HAP-1 (cell line): ENCODE measurements around the gene NTRK2.

Experiments
- DNase-seq, 2 experiments: peaks; one replicate each; pipeline ENCODE4 v3.0.0-alpha.2; 2016 to 2020; ENCODE audit warnings: low spot score in 2 of 2
- H3K27me3 ChIP-seq: fragments of 250-450 bp; sonication (Bioruptor Pico); 2 replicates; pipeline ENCODE4 v1.5.1; 2020; ENCODE audit warnings: low read depth, mild to moderate bottlenecking, moderate library complexity
- H3K36me3 ChIP-seq: fragments of 250-450 bp; sonication (Bioruptor Pico); replicated peaks from 2 replicates; pipeline ENCODE4 v1.5.1; 2020; ENCODE audit warnings: mild to moderate bottlenecking
- H3K4me1 ChIP-seq: fragments of 250-450 bp; sonication (Bioruptor Pico); 2 replicates; pipeline ENCODE4 v1.5.1; 2020; ENCODE audit warnings: mild to moderate bottlenecking
- H3K4me3 ChIP-seq: fragments of 250-450 bp; sonication (Bioruptor Pico); 2 replicates; pipeline ENCODE4 v1.5.1; 2020; ENCODE audit warnings: mild to moderate bottlenecking, moderate library complexity
- H3K9me3 ChIP-seq: fragments of 250-450 bp; sonication (Bioruptor Pico); 2 replicates; pipeline ENCODE4 v1.5.1; 2020; ENCODE audit warnings: mild to moderate bottlenecking, moderate library complexity
- in situ Hi-C: fragments of 300-500 bp; cut with MboI; formaldehyde crosslinking; loops from 3 replicates; pipeline ENCODE4 v1.14.3; 2020; ENCODE audit warnings: low sequenced_read_pairs, inconsistent platforms, mixed read lengths

Gene NTRK2

DNA sequence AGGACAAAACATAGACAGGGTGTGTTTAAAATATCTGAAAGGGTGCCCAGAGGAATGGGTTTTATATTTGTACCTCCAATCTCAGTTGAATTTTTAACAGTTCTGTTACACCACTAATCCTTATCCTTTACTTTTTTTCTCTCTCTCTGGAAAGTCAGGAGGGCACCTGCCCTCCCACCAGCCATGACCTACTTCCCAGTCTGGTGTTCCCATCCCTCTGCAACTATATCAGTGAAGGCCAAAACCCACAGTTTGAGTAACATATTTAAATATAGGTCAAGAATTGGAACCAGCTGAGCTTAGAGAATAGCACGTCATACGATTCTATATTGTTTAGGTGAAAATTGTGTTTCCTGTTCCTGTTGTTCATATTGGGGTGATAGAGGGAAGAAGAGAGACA, 229.8 kb downstream of the NTRK2 start:
- Histone ChIP-seq H3K4me1 (no peaks in the 10 kb centered on the region), H3K9me3 (no peaks in the 10 kb centered on the region), H3K4me3 (no peak overlapping the region), H3K36me3 (no peaks in the 10 kb centered on the region), H3K27me3 (0 out of 2 replicates have a peak, but pooled peaks cover 3% of the 10 kb centered on the region)
- in situ Hi-C loops, result no loop called here
- DNase-seq, result no peak

DNA sequence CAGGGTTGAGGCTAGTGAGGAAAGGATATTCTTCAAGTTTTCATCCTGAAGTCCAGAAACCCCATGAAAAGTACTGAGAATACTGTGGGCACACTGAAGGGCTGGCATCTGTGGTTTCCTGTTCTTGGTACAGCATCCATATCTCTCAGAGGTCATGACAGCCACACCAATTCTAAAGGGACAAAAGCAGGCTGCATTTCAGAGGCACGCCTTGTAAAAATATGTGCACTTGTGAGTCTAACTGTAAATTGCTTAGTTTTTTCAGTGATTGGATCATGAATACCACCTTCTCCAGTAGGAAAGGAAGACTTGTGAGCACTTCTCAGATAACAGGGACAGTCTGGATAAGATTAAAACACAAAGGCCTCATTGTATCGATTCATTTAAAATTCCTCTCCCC, 230.9 kb downstream of the NTRK2 start:
- in situ Hi-C loops, result no loop called here
- no peak overlapping the region for H3K4me3 ChIP-seq
- no peaks in the 10 kb centered on the region for H3K36me3 ChIP-seq
- no peaks in the 10 kb centered on the region for H3K4me1 ChIP-seq
- H3K9me3 ChIP-seq, result no peaks in the 10 kb centered on the region
- H3K27me3 ChIP-seq, result 0 out of 2 replicates have a peak, but pooled peaks cover 3% of the 10 kb centered on the region
- no peak for DNase-seq

DNA sequence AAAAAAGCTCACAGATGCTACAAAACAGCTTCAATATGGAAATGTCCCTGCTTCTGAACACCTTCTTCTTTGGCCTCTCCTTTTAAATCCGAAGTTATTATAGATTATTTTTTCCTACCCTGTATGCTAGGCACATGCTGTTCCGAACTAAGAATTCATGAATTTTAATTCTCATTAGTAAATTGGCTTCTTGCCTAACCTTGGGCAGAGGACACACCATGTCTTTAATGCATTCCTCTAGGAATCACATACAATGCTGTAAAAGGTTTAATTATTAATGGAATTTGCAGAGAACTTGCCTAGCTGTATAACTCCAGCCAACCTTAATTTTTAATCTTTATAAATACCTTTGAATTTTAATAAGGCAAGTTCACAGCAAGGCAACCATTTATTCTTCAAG, 234.4 kb downstream of the NTRK2 start:
- in situ Hi-C loops, result no loop called here
- H3K27me3 ChIP-seq, result 0 out of 2 replicates have a peak, but pooled peaks cover 3% of the 10 kb centered on the region
- H3K36me3 ChIP-seq, result no peaks in the 10 kb centered on the region
- no peak for DNase-seq
- H3K4me1 ChIP-seq, result no peaks in the 10 kb centered on the region
- H3K9me3 ChIP-seq, result no peaks in the 10 kb centered on the region
- no peak overlapping the region for H3K4me3 ChIP-seq

DNA sequence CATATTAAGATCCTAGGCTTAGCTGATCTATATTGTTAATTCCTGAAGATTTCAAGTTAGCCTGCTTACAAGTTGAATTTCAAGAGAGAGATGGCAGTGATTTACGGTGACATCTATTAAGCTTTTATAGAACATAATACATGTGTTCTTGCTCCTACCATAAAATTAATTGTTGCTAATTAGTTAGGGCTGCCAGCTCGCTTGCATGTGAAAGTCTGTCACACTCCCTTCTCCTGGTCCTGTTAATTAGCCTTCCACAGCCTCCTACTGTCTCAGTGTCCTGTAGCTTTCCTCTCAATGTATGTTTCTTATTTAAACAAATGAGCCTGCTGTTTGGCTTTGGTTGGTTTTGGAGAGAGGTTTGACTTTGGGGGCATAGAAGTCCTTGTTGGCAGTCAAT, 247.2 kb downstream of the NTRK2 start:
- Histone ChIP-seq H3K4me3 (no peak overlapping the region), H3K27me3 (no peaks in the 10 kb centered on the region), H3K36me3 (no peaks in the 10 kb centered on the region), H3K9me3 (no peaks in the 10 kb centered on the region), H3K4me1 (no peaks in the 10 kb centered on the region)
- in situ Hi-C loops, result no loop called here
- no peak for DNase-seq

DNA sequence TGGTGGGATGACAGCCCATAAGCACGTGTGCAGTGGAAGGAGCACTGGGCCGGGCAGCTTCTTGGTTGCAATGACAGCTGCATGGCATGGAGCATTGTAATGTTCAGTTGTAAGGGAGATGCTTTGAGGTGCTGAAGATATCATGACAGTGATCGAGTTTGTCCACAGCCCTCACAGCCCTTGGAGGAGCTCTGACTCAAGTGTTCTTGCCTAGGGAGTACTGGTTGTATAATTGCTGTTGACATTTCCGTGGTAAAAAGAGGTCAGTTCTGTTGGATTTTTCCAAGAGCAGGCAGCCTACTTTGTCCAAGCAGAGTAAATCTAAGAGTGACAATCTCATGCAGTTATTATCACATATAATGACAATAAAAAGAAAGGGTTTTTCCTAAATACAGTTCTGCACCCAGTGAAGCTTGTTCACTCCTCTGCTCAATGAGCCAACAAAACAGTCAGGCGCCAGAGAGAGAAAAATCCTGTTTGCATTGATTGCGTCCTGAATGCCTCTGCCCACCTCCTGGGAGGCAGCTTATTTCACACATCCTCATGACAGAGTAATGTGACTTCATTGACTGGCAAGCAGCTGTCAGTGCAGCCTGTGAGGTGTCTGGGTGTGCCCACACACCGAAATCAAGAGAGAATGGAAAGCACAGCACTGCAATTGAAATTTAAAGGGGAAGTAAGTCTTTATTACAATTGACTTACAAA, 248.0 kb downstream of the NTRK2 start:
- Histone ChIP-seq H3K27me3 (no peaks in the 10 kb centered on the region), H3K9me3 (no peaks in the 10 kb centered on the region), H3K36me3 (no peaks in the 10 kb centered on the region), H3K4me1 (no peaks in the 10 kb centered on the region), H3K4me3 (no peak overlapping the region)
- no peak for DNase-seq
- in situ Hi-C loops, result no loop called here

DNA sequence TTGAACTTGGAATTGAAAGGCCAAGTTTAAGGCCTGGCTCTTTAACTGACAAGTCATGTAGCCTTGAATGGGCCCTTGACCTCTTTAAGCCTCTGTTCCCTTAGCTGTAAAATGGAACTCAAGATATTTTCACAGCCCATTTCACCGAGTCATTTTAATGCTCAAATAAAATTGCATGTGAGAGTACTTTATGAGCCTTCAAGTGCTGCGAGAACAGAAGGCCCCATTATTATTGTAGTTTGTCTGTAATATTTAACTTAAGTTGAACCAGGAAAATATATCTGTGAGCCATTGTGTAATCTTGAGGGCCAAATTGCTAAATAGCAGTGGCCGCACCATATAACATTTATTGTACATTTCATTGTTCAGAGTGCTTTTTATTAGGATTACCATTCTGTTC, 249.9 kb downstream of the NTRK2 start:
- no peaks in the 10 kb centered on the region for H3K9me3 ChIP-seq

DNA sequence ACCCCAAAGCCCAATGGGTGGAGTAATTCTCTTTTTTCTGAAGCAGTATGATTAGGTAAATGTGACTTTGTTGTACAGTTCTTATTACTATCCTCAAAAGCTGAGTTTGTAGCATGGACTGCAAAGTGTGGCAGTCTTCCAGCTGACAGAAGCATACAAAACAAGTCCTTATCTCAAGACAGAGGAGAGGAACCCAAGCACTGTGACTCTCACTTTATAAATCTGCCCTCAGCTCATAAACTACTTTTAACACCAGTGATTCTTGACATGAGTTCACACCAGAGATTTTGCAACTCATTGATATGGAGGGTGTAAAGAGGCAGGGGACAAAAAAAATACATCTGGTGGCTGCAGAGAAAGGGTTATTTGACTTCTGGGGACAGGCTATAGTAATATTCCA, 251.6 kb downstream of the NTRK2 start:
- in situ Hi-C loops, result no loop called here
- no peaks in the 10 kb centered on the region for H3K27me3 ChIP-seq
- H3K9me3 ChIP-seq, result no peaks in the 10 kb centered on the region
- no peak overlapping the region for H3K4me3 ChIP-seq
- H3K4me1 ChIP-seq, result no peaks in the 10 kb centered on the region
- no peaks in the 10 kb centered on the region for H3K36me3 ChIP-seq
- no peak for DNase-seq

More for the DNA sequence above, 249.9 kb downstream of the NTRK2 start:
- Histone ChIP-seq H3K4me3 (no peak overlapping the region), H3K4me1 (no peaks in the 10 kb centered on the region), H3K27me3 (no peaks in the 10 kb centered on the region), H3K36me3 (no peaks in the 10 kb centered on the region)
- no peak for DNase-seq
- in situ Hi-C loops, result no loop called here

DNA sequence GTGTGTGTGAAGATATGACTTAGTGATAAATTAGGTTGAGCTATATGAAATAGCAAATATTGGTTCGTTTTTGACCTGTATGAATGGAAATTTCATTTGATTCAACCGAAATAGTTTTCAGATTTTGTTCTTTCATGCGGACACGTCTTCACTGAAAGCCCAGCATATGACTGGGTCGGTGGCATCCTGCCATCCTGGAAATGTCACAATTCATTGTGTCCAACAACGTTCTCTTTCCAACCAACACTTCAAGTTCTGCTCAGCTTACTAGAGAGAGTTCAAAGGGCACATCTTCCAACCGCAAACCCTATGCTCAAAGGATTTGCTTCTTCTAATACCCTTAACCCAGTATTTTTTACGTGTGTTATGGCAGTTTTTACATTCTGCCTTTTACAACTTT, 252.5 kb downstream of the NTRK2 start:
- H3K36me3 ChIP-seq, result no peaks in the 10 kb centered on the region
- H3K4me3 ChIP-seq, result no peak overlapping the region
- H3K9me3 ChIP-seq, result no peaks in the 10 kb centered on the region
- no peaks in the 10 kb centered on the region for H3K4me1 ChIP-seq
- DNase-seq, result no peak
- in situ Hi-C loops, result no loop called here
- H3K27me3 ChIP-seq, result no peaks in the 10 kb centered on the region

DNA sequence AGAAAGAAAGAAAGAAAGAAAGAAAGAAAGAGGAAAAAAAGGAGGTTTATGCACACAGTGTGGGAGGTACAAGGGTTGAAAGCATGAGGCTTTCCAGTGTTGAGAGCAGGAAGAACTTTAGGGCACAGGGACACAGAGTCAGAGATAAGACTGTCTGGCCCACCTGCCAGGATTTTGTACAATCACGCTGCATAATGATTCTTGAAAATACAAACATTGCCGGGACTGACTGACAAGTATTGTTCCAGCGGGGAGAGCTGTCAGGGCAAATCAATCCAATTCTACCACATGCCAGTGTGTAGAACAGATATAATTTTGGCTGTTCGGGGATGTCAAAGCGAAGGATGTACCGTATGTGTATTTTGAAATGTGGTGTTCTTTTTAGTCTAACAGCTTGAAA, 254.7 kb downstream of the NTRK2 start:
- no peak overlapping the region for H3K4me3 ChIP-seq
- H3K9me3 ChIP-seq, result no peaks in the 10 kb centered on the region
- no peak for DNase-seq
- in situ Hi-C loops, result no loop called here
- H3K4me1 ChIP-seq, result no peaks in the 10 kb centered on the region
- H3K27me3 ChIP-seq, result no peaks in the 10 kb centered on the region
- no peaks in the 10 kb centered on the region for H3K36me3 ChIP-seq

DNA sequence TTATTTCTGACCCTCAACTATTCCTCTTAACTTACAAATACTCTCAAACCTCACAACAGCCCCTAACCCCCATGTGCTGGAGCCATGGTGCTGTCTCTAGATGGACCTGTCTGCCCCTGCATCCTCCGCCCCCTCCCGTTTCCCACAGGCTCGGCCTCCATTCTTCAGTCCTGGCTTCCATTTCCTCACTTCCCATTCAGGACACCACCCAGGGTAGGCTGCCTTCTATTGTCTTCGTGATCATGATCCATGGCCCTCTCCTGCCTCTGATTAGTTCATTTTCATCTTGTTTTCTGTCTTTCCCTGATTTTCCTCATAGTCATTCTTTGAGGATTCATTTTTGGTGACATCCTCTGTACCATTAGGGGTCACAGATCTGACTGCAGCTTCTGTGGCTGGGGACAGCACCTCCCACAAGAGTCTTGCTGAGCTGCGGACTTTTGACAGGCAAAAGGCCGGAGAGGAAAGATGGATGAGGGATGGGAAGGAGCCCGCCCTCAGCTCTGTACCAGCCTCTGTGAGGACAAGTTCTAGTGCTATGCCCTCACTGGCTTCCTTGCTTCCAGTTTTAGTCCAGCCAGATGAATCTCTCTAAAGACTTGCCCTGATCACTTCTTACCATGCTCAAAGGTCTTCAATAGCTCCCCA, 255.8 kb downstream of the NTRK2 start:
- H3K4me3 ChIP-seq, result no peak overlapping the region
- H3K27me3 ChIP-seq, result no peaks in the 10 kb centered on the region
- H3K36me3 ChIP-seq, result no peaks in the 10 kb centered on the region
- H3K9me3 ChIP-seq, result no peaks in the 10 kb centered on the region
- no peaks in the 10 kb centered on the region for H3K4me1 ChIP-seq
- no peak for DNase-seq
- in situ Hi-C loops, result no loop called here

DNA sequence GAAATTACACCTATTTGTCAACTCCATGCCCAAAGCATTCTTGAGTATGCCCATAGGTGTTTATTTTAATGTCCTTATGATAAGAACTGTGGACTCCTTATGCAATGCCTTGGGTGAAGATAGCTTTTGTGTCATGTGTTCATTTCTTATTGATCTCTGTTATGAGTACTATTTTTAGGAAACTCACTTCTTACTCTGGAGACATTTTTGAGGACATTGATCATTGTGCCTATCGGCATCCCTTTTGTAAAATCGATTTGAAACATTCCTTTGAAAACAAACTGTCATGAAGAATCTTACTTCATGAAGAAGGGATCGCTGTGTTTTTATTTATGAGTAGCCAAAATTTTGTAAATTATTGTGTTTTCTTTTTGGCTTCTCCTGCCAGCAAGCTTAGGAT, 257.3 kb downstream of the NTRK2 start:
- in situ Hi-C loops, result no loop called here
- Histone ChIP-seq H3K4me1 (no peaks in the 10 kb centered on the region), H3K9me3 (no peaks in the 10 kb centered on the region), H3K27me3 (no peaks in the 10 kb centered on the region), H3K4me3 (no peak overlapping the region), H3K36me3 (no peaks in the 10 kb centered on the region)
- no peak for DNase-seq

DNA sequence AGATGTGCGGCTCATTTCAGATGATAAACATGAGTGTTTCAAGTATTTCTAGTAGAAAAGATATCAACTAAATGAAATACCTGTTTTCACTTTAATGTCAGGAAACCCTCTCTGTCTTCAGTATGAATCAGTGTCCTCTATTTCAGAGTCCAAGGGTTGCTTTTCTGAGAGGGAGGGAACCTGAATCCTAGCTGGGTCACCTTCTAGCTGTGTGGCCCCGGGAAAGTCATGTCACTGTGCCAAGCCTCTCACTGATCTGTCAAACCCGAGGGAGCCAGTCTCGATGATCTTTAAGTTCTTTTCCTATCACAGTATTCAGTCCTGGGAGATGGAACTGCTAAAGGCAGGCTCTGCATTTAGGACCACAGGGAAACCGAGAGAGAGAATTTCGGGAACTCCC, 258.9 kb downstream of the NTRK2 start:
- Histone ChIP-seq H3K4me1 (no peaks in the 10 kb centered on the region), H3K36me3 (no peaks in the 10 kb centered on the region), H3K27me3 (no peaks in the 10 kb centered on the region), H3K4me3 (no peak overlapping the region), H3K9me3 (no peaks in the 10 kb centered on the region)
- in situ Hi-C loops, result no loop called here
- DNase-seq, result no peak

DNA sequence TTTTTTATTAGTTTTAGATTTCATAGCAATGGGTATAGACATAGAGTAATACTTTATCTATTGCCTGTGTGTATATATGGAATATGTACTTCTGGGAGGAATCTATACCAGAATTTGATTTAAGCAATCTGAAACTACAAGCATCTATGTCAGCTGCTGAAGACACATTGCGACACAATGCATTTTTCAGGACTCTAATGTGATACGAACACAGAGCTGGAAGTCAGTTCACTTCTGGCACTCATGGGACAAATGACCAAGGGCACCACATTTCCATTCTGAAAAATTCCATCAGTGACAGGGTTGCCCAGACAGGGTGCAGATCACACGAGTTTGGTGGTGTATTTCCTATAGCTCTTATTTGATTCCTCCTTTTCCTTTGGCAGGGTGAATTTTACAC, 259.5 kb downstream of the NTRK2 start:
- in situ Hi-C loops, result no loop called here
- Histone ChIP-seq H3K9me3 (no peaks in the 10 kb centered on the region), H3K4me1 (no peaks in the 10 kb centered on the region), H3K4me3 (no peak overlapping the region), H3K36me3 (no peaks in the 10 kb centered on the region), H3K27me3 (no peaks in the 10 kb centered on the region)
- no peak for DNase-seq

DNA sequence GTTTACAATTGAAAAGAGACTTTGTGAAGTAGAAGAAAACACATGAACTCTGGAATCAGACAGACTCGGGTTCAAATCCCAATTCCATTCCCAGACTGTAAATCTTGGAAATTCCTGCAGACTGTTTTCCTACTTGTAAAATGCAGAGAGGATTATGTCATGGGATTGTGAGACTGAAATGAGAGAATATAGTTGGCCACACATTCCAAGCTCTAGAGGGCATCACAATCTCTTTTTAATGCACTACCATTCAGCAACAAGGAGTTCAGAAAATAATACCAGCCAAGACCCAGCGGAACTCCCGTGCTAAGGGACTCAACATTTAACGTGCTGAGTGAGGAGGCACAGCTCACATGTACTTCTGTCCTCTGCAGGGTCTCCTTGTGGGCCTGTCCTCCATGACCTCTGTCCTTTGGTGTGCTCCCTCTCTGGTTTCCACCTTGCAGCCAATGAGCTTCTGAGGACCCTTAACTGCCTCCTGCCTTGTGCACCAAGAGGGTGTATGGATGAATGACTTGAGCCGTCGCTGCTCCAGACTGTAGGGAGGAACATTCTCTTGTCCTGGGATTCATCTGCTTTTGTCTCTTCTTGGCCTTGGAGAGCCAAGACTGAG, 263.5 kb downstream of the NTRK2 start:
- peak; percentile 20 to 64 for DNase-seq
- Histone ChIP-seq H3K4me3 (no peak overlapping the region), H3K9me3 (no peaks in the 10 kb centered on the region), H3K36me3 (no peaks in the 10 kb centered on the region), H3K27me3 (no peaks in the 10 kb centered on the region), H3K4me1 (no peaks in the 10 kb centered on the region)
- in situ Hi-C loops, result no loop called here
